ENCODE data around the gene RIPOR3.
"Not testable (repeated sequence)": the region's sequence is repeated elsewhere in the genome, so short reads cannot be mapped to it uniquely, and the experiment has no call there.

The RIPOR3 gene

DNA sequence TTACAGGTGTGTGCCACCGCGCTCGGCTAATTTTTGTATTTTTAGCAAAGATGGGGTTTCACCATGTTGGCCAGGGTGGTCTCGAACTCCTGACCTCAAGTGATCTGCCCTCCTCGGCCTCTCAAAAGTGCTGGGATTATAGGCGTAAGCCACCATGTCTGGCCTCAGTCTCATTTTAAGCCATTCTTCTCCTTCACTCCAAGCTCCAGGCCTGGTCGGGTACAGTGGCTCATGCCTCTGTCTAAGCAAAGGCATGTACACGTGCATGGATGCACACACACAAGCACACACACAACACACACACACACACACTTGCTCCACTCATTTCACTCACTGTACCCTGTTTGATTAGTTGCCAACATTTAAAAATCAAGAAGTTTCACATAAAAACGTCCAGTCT is 32.3 kb upstream of the RIPOR3 start:
- DNase-seq: no peak

GRCh38 chr20:50722424-50723155 is 31.2 kb upstream of the RIPOR3 start:
- DNase-seq: no peak

GRCh38 chr20:50721881-50722281 is 30.5 kb upstream of the RIPOR3 start:
- no peak for DNase-seq

- DNase-seq: no peak
Observed at GRCh38 chr20:50720582-50720981, 29.2 kb upstream of the RIPOR3 start.

GRCh38 chr20:50720026-50720425 is 28.7 kb upstream of the RIPOR3 start:
- DNase-seq: no peak

DNA sequence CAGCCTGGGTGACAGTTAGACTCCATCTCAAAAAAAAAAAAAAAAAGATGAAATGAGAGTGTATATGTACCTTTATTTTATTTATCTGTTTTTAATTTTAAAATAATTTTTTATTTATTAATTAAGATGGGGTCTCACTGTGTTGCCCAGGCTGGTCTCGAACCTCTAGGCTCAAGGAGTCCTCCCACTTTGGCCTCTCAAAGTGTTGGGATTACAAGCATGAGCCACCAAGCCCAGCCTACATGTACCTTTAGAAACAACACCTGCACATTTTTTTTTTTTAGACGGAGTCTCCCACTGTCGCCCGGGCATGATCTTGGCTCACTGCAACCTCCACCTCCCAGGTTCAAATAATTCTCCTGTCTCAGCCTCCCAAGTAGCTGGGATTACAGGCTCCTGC is 28.0 kb upstream of the RIPOR3 start:
- DNase-seq: no peak

DNA sequence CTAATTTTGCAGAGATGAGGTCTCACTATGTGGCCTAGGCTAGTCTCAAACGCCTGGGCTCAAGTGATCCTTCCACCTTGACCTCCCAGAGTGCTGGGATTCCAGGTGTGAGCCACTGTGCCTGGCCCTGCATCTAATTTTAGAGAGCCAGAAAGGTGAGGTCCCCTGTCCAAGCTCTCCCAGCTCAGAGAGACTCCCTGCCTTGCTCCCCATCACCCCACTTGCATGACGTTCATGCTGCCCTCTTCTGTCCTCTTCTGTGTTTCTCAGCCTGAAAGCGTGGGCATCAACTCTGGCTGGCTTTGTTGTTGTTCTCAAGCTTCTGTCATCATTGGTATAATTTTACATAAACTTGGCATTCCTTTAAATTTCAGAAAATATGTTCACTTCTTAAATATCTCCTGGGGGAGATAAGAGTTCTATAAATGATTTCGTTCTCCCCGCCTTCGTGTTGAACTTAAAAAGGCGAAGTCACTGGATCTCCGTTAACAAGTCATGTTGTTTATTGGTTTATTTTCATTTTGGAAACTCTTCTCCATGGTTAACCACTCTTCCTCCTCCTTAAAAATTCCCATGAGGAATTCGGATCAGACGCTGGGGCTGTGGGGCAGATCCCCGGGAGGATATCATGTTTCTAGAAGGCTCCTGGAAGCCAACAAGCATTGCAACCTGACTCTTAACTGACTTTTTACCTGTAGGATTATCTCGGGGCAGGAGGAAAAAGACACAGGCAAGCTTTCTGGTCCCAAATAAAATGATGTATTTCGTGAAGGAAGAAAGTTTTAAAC is 26.8 kb upstream of the RIPOR3 start:
- no peak for DNase-seq

DNA sequence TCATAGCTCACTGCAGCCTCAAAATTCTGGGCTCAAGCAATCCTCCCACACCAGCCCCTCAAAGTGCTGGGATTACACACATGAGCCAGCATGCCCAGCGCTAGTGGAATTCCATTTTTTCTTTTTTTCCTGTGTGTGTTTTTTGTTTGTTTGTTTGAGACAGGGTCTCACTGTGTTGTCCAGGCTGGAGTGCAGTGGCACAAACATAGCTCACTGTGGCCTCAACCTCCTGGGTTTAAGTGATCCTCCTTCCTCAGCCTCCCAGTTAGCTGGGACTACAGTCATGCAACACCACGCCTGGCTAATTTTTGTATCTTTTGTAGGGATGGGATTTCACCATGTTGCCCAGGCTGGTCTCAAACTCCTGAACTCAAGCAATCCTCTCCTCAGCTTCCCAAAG is 26.0 kb upstream of the RIPOR3 start:
- DNase-seq: no peak

- no peak for DNase-seq
Observed at GRCh38 chr20:50716518-50716917, 25.2 kb upstream of the RIPOR3 start.

- DNase-seq: no peak
Observed at GRCh38 chr20:50715694-50716093, 24.4 kb upstream of the RIPOR3 start.

GRCh38 chr20:50714426-50714825 is 23.1 kb upstream of the RIPOR3 start:
- not testable (repeated sequence) for DNase-seq

DNA sequence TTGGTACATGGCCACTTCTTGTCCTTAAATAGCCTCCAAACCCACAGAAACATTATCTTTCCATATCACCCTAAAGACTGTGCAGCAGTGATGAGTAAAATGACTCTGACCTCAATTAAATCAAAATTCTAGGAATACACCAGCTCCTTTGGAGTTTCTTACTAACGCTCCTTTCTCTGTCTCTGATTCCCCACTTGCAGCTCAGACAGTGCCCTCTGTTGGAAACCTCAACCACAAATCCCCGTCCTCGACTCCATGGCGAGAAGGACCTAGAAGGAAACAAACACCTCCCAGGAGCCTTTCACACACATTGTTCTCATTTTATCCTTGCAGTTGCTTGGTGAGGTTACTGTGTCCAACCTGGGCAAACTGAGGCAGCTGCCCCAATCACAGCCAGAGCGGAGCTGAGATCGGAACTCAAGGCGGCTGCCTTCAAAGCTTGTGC is 22.3 kb upstream of the RIPOR3 start:
- peak in 1 of 2 experiments; percentile 26 for DNase-seq

DNA sequence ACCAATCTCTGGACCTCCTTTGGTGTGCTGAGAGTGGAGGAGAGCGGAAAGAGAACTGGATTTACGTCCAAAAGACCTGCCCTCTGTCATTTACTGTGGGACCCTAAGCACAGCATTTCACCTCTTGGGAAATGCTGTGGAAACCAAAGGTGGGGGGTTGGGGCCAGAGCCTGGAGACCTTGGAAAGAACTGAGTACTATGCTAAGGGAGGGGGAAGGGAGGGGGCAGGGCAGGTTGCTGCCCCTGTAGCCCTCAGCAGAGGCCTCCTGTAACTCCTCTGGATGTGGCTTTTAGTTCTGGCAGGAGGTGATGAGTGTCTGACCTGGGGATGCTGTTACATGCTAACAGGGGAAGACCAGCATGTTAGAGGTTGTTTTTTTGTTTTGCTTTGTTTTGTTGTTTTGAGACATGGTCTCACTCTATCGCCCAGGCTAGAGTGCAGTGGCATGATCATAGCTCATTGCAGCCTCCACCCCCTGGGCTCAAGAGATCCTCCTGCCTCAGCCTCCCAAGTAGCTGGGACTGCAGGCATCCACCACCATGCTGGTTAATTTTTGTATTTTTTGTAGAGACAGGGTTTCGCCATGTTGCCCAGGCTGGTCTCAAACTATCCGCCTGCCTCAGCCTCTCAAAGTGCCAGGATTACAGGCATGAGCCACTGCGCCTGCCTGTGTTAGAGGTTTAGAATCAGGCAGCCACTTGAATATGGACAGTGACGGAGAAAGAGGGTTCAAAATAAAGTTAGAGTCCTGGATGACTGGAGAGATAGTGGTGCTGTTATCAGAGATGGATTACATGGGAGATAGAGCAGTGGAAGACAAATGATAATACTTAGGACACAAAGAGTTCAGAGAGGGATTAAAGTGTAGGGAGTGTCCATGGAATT is 21.7 kb upstream of the RIPOR3 start:
- no peak for DNase-seq

DNA sequence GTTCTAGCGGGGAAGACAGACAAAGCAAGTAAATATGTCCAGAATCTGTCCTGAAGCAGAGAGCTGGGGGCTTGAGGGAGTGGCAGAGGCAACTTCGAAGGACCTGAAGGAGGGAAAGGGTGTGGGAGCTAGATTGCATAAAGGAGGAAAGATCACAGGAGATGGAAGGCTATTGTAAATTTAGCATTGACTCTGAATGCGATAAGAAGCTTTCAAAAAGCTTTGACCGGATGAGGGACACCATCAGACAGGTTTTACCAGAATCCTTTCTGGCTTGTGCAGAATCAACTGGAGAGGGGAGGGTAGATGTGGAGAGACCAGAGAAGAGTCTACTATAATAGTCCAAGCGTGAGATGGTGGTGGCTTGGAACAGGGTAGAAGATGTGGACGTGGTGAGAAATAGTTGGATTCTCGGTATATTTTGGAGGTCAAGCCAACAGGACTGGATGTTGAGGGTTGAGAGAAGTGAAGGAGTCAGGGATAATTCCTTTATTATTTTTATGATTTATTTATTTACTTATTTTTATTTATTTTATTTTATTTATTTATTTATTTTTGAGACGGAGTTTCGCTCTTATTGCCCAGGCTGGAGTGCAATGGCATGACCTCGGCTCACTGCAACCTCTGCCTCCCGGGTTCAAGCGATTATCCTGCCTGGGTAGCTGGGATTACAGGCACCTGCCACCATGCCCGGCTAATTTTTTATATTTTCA is 19.9 kb upstream of the RIPOR3 start:
- no peak for DNase-seq

DNA sequence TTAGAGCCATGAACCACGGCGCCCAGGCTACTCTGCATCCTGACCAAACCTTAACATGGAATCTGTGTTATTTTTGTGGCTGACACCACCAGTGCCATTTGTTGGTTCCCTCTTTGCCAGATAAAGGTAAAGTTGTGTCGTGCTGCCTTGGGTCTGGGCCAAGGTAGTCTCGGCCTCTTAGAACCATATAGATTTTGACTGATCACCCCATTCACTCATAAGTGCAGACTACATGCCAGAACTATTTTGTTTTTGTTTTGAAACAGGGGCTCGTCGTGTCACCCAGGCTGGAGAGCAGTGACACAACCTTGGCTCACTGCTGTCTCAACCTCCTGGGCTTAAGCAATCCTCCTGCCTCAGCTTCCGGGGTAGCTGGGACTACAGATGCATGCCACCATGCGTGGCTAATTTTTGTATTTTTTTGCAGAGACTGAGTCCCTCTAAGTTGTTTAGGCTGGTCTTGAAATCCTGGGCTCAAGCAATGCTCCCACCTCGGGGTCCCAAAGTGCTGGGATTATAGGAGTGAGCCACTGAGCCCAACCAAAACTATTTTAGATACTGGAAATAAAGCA is 19.2 kb upstream of the RIPOR3 start:
- no peak for DNase-seq

DNA sequence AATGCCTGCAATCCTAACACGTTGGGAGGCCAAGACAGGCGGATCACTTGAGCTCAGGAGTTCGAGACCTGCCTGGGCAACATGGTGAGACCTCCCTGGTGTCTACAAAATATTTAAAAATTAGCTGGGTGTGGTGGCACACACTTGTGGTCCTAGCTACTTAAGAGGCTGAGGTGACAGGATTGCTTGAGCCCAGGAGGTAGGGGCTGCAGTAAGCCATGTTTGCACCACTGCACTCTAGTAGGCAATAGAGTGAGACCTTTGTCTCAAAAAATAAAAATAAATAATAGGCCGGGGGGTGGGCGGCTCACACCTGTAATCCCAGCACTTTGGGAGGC is 18.3 kb upstream of the RIPOR3 start:
- no peak for DNase-seq

GRCh38 chr20:50708845-50709635 is 17.7 kb upstream of the RIPOR3 start:
- no peak for DNase-seq

- no peak for DNase-seq
Observed at GRCh38 chr20:50704971-50705370, 13.6 kb upstream of the RIPOR3 start.

GRCh38 chr20:50704514-50704913 is 13.2 kb upstream of the RIPOR3 start:
- DNase-seq: no peak

DNA sequence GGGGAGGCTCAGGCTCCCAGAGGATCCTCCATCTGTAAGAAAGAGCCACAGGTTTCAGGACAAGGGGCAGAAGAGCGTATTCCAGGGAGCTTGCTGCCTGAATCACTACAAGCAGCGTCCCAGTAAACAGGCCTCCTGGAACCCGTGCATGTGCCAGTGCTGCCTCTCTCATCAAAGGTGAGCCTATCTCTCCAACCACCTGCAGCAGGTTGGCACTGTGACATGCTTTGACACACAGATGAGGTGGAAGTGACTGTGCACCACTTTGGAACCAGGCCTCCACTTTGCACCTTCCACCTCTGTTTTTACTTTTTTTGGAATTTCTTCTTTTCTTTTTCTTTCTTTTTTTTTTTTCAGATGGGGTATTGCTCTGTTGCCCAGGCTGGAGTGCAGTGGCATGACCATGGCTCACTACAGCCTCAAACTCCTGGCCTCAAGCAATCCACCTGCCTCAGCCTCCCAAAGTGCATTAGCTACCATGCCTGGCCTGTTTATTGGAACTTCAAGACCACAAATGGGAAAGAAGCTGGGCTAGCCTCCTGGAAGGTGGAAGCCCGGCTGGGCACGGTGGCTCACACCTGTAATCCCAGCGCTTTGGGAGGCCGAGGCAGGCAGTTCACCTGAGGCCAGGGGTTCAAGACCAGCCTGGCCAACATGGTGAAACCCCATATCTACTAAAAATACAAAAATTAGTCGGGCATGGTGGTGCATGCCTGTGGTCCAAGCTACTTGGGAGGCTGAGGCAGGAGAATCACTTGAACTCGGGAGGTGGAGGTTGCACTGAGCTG is 12.5 kb upstream of the RIPOR3 start:
- not testable (repeated sequence) for DNase-seq

All from NCI-H526 (cell line).